Measurements from ENCODE around the gene CILP2. TPM values are rescaled to one million over a fixed set of nuclear protein-coding genes. Genes with fewer than 3 reads are reported as not detected.
A peak's percentile ranks its signal among the peaks of the same experiment; 100 is the strongest.

The CILP2 gene
- total RNA-seq, 1 donor from 2014 or later: 11.0 TPM

GRCh38 chr19:19537075-19538048 is 703 bp upstream of the CILP2 start:
- H3K4me3 ChIP-seq (ENCODE audit: low read length in 3 of 3): no peak overlapping the region
- peaks cover 0 to 2% (median 0%) of the 10 kb centered on the region in 3 donors for H3K36me3 ChIP-seq (ENCODE audit: control insufficient read depth in 3 of 3, insufficient read depth in 3 of 3, low read length in 3 of 3)
- H3K4me1 ChIP-seq (ENCODE audit: control insufficient read depth in 3 of 3, insufficient read depth in 3 of 3, low read length in 3 of 3): peaks cover 12 to 31% (median 18%) of the 10 kb centered on the region in 3 donors
- H3K9me3 ChIP-seq (ENCODE audit: control insufficient read depth in 3 of 3, low read length in 3 of 3): no peaks in the 10 kb centered on the region
- H3K27ac ChIP-seq (ENCODE audit: low read depth, low read length): no peak overlapping the region
- peak overlapping the region in 1 of 3 donors; percentile 8 for H3K9ac ChIP-seq (ENCODE audit: low read depth in 1 of 3, low read length in 3 of 3)
- H3K27me3 ChIP-seq (ENCODE audit: control insufficient read depth in 3 of 3, insufficient read depth in 3 of 3, low read length in 3 of 3): peaks cover 45 to 52% (median 50%) of the 10 kb centered on the region in 3 donors

- peaks cover 53 to 66% (median 64%) of the 10 kb centered on the region in 3 donors for H3K27me3 ChIP-seq (ENCODE audit: control insufficient read depth in 3 of 3, insufficient read depth in 3 of 3, low read length in 3 of 3)
- no peak overlapping the region for H3K4me3 ChIP-seq (ENCODE audit: low read length in 3 of 3)
- no peak overlapping the region for H3K27ac ChIP-seq (ENCODE audit: low read depth, low read length)
- H3K36me3 ChIP-seq (ENCODE audit: control insufficient read depth in 3 of 3, insufficient read depth in 3 of 3, low read length in 3 of 3): peaks cover 0 to 2% (median 0%) of the 10 kb centered on the region in 3 donors
- no peaks in the 10 kb centered on the region for H3K9me3 ChIP-seq (ENCODE audit: control insufficient read depth in 3 of 3, low read length in 3 of 3)
- H3K9ac ChIP-seq (ENCODE audit: low read depth in 1 of 3, low read length in 3 of 3): no peak overlapping the region
- H3K4me1 ChIP-seq (ENCODE audit: control insufficient read depth in 3 of 3, insufficient read depth in 3 of 3, low read length in 3 of 3): peaks cover 9 to 25% (median 15%) of the 10 kb centered on the region in 3 donors
Observed at GRCh38 chr19:19538785-19539166, 711 bp downstream of the CILP2 start.

GRCh38 chr19:19539698-19540063 is 1.6 kb downstream of the CILP2 start:
- Histone ChIP-seq H3K4me3 (ENCODE audit: low read length in 3 of 3) (no peak overlapping the region), H3K27me3 (ENCODE audit: control insufficient read depth in 3 of 3, insufficient read depth in 3 of 3, low read length in 3 of 3) (peaks cover 53 to 73% (median 66%) of the 10 kb centered on the region in 3 donors), H3K4me1 (ENCODE audit: control insufficient read depth in 3 of 3, insufficient read depth in 3 of 3, low read length in 3 of 3) (peaks cover 9 to 25% (median 15%) of the 10 kb centered on the region in 3 donors), H3K9me3 (ENCODE audit: control insufficient read depth in 3 of 3, low read length in 3 of 3) (no peaks in the 10 kb centered on the region), H3K9ac (ENCODE audit: low read depth in 1 of 3, low read length in 3 of 3) (no peak overlapping the region), H3K36me3 (ENCODE audit: control insufficient read depth in 3 of 3, insufficient read depth in 3 of 3, low read length in 3 of 3) (peaks cover 0 to 2% (median 0%) of the 10 kb centered on the region in 3 donors), H3K27ac (ENCODE audit: low read depth, low read length) (no peak overlapping the region)

GRCh38 chr19:19540064-19540714 is 2.1 kb downstream of the CILP2 start:
- Histone ChIP-seq H3K9ac (ENCODE audit: low read depth in 1 of 3, low read length in 3 of 3) (no peak overlapping the region), H3K4me3 (ENCODE audit: low read length in 3 of 3) (no peak overlapping the region), H3K27ac (ENCODE audit: low read depth, low read length) (no peak overlapping the region), H3K36me3 (ENCODE audit: control insufficient read depth in 3 of 3, insufficient read depth in 3 of 3, low read length in 3 of 3) (peaks cover 0 to 2% (median 0%) of the 10 kb centered on the region in 3 donors), H3K4me1 (ENCODE audit: control insufficient read depth in 3 of 3, insufficient read depth in 3 of 3, low read length in 3 of 3) (peaks cover 9 to 25% (median 15%) of the 10 kb centered on the region in 3 donors), H3K27me3 (ENCODE audit: control insufficient read depth in 3 of 3, insufficient read depth in 3 of 3, low read length in 3 of 3) (peaks cover 53 to 76% (median 70%) of the 10 kb centered on the region in 3 donors), H3K9me3 (ENCODE audit: control insufficient read depth in 3 of 3, low read length in 3 of 3) (no peaks in the 10 kb centered on the region)

- H3K9ac ChIP-seq (ENCODE audit: low read depth in 1 of 3, low read length in 3 of 3): peak overlapping the region in 1 of 3 donors; percentile 8
- no peak overlapping the region for H3K27ac ChIP-seq (ENCODE audit: low read depth, low read length)
- no peak overlapping the region for H3K4me3 ChIP-seq (ENCODE audit: low read length in 3 of 3)
- no peaks in the 10 kb centered on the region for H3K36me3 ChIP-seq (ENCODE audit: control insufficient read depth in 3 of 3, insufficient read depth in 3 of 3, low read length in 3 of 3)
- H3K9me3 ChIP-seq (ENCODE audit: control insufficient read depth in 3 of 3, low read length in 3 of 3): no peaks in the 10 kb centered on the region
- H3K4me1 ChIP-seq (ENCODE audit: control insufficient read depth in 3 of 3, insufficient read depth in 3 of 3, low read length in 3 of 3): peaks cover 9 to 25% (median 15%) of the 10 kb centered on the region in 3 donors
- H3K27me3 ChIP-seq (ENCODE audit: control insufficient read depth in 3 of 3, insufficient read depth in 3 of 3, low read length in 3 of 3): peaks cover 53 to 75% (median 73%) of the 10 kb centered on the region in 3 donors
Observed at GRCh38 chr19:19540715-19541515, 2.9 kb downstream of the CILP2 start.

GRCh38 chr19:19541616-19542015 is 3.6 kb downstream of the CILP2 start:
- no peak overlapping the region for H3K27ac ChIP-seq (ENCODE audit: low read depth, low read length)
- no peaks in the 10 kb centered on the region for H3K36me3 ChIP-seq (ENCODE audit: control insufficient read depth in 3 of 3, insufficient read depth in 3 of 3, low read length in 3 of 3)
- peaks cover 53 to 78% (median 73%) of the 10 kb centered on the region in 3 donors for H3K27me3 ChIP-seq (ENCODE audit: control insufficient read depth in 3 of 3, insufficient read depth in 3 of 3, low read length in 3 of 3)
- H3K4me3 ChIP-seq (ENCODE audit: low read length in 3 of 3): no peak overlapping the region
- peaks cover 9 to 25% (median 15%) of the 10 kb centered on the region in 3 donors for H3K4me1 ChIP-seq (ENCODE audit: control insufficient read depth in 3 of 3, insufficient read depth in 3 of 3, low read length in 3 of 3)
- no peaks in the 10 kb centered on the region for H3K9me3 ChIP-seq (ENCODE audit: control insufficient read depth in 3 of 3, low read length in 3 of 3)
- no peak overlapping the region for H3K9ac ChIP-seq (ENCODE audit: low read depth in 1 of 3, low read length in 3 of 3)

- Histone ChIP-seq H3K27me3 (ENCODE audit: control insufficient read depth in 3 of 3, insufficient read depth in 3 of 3, low read length in 3 of 3) (peaks cover 55 to 83% (median 76%) of the 10 kb centered on the region in 3 donors), H3K9ac (ENCODE audit: low read depth in 1 of 3, low read length in 3 of 3) (peak overlapping the region in 1 of 3 donors; percentile 8), H3K27ac (ENCODE audit: low read depth, low read length) (no peak overlapping the region), H3K4me3 (ENCODE audit: low read length in 3 of 3) (no peak overlapping the region), H3K36me3 (ENCODE audit: control insufficient read depth in 3 of 3, insufficient read depth in 3 of 3, low read length in 3 of 3) (no peaks in the 10 kb centered on the region), H3K9me3 (ENCODE audit: control insufficient read depth in 3 of 3, low read length in 3 of 3) (no peaks in the 10 kb centered on the region), H3K4me1 (ENCODE audit: control insufficient read depth in 3 of 3, insufficient read depth in 3 of 3, low read length in 3 of 3) (peaks cover 9 to 25% (median 15%) of the 10 kb centered on the region in 3 donors)
Observed at GRCh38 chr19:19542507-19542906, 4.4 kb downstream of the CILP2 start.

- Histone ChIP-seq H3K9me3 (ENCODE audit: control insufficient read depth in 3 of 3, low read length in 3 of 3) (no peaks in the 10 kb centered on the region), H3K27ac (ENCODE audit: low read depth, low read length) (no peak overlapping the region), H3K9ac (ENCODE audit: low read depth in 1 of 3, low read length in 3 of 3) (no peak overlapping the region), H3K4me3 (ENCODE audit: low read length in 3 of 3) (no peak overlapping the region), H3K4me1 (ENCODE audit: control insufficient read depth in 3 of 3, insufficient read depth in 3 of 3, low read length in 3 of 3) (peaks cover 9 to 20% (median 12%) of the 10 kb centered on the region in 3 donors), H3K36me3 (ENCODE audit: control insufficient read depth in 3 of 3, insufficient read depth in 3 of 3, low read length in 3 of 3) (no peaks in the 10 kb centered on the region), H3K27me3 (ENCODE audit: control insufficient read depth in 3 of 3, insufficient read depth in 3 of 3, low read length in 3 of 3) (peaks cover 54 to 80% (median 75%) of the 10 kb centered on the region in 3 donors)
Observed at GRCh38 chr19:19543101-19543500, 5.0 kb downstream of the CILP2 start.

GRCh38 chr19:19543640-19544039 is 5.6 kb downstream of the CILP2 start:
- H3K9me3 ChIP-seq (ENCODE audit: control insufficient read depth in 3 of 3, low read length in 3 of 3): no peaks in the 10 kb centered on the region
- peaks cover 4 to 15% (median 7%) of the 10 kb centered on the region in 3 donors for H3K4me1 ChIP-seq (ENCODE audit: control insufficient read depth in 3 of 3, insufficient read depth in 3 of 3, low read length in 3 of 3)
- no peak overlapping the region for H3K4me3 ChIP-seq (ENCODE audit: low read length in 3 of 3)
- H3K36me3 ChIP-seq (ENCODE audit: control insufficient read depth in 3 of 3, insufficient read depth in 3 of 3, low read length in 3 of 3): no peaks in the 10 kb centered on the region
- H3K27ac ChIP-seq (ENCODE audit: low read depth, low read length): no peak overlapping the region
- H3K27me3 ChIP-seq (ENCODE audit: control insufficient read depth in 3 of 3, insufficient read depth in 3 of 3, low read length in 3 of 3): peaks cover 51 to 75% (median 75%) of the 10 kb centered on the region in 3 donors
- no peak overlapping the region for H3K9ac ChIP-seq (ENCODE audit: low read depth in 1 of 3, low read length in 3 of 3)

All from skeletal muscle tissue (tissue), 4 donors.